ENCODE data around the gene SLC45A1.

GRCh38 chr1:8323706-8324105 is 5.8 kb downstream of the SLC45A1 start:
- TF ChIP-seq CTCF (IDR thresholded peaks at IDR 0.05) (no peak), POLR2A (IDR thresholded peaks at IDR 0.05) (no peak)
